ENCODE measurements around the gene TMEM132D. TPM values are rescaled to one million over a fixed set of nuclear protein-coding genes. Genes with fewer than 3 reads are reported as not detected.

The TMEM132D gene
- total and polyA plus RNA-seq, 8 donors, result 0.26 to 2.5 (median 0.88) TPM; not detected in 1

- intact Hi-C loops (cut with DNase I), result no loop called here
- H3K27ac ChIP-seq, result no peak overlapping the region
- H3K36me3 ChIP-seq, result no peaks in the 10 kb centered on the region
- no peaks in the 10 kb centered on the region for H3K27me3 ChIP-seq
- peaks cover 0 to 31% of the 10 kb centered on the region in 2 donors for H3K9me3 ChIP-seq
- TF ChIP-seq CTCF (IDR thresholded peaks at IDR 0.05), result no peak
- H3K4me3 ChIP-seq, result no peak overlapping the region
- DNase-seq, result no peak
- H3K4me1 ChIP-seq, result no peaks in the 10 kb centered on the region
- no peak for ATAC-seq
Measured at GRCh38 chr12:129335773-129336172, 568.1 kb downstream of the TMEM132D start.

- DNase-seq (no peak), ATAC-seq (peak; percentile 59)
- H3K4me3 ChIP-seq, result no peak overlapping the region
- no peaks in the 10 kb centered on the region for H3K4me1 ChIP-seq
- intact Hi-C loops (cut with DNase I), result no loop called here
- no peaks in the 10 kb centered on the region for H3K27me3 ChIP-seq
- H3K36me3 ChIP-seq, result no peaks in the 10 kb centered on the region
- no peak for TF ChIP-seq CTCF (IDR thresholded peaks at IDR 0.05)
- H3K9me3 ChIP-seq, result peaks cover 0 to 24% of the 10 kb centered on the region in 2 donors
- H3K27ac ChIP-seq, result no peak overlapping the region
Measured at GRCh38 chr12:129332286-129332685, 571.5 kb downstream of the TMEM132D start.

GRCh38 chr12:129331356-129332085 is 572.3 kb downstream of the TMEM132D start:
- intact Hi-C loops (cut with DNase I), result no loop called here
- H3K4me3 ChIP-seq, result no peak overlapping the region
- TF ChIP-seq CTCF (IDR thresholded peaks at IDR 0.05), result no peak
- ATAC-seq (peak; percentile 57), DNase-seq (no peak)
- H3K36me3 ChIP-seq, result no peaks in the 10 kb centered on the region
- H3K27ac ChIP-seq, result no peak overlapping the region
- H3K9me3 ChIP-seq, result peaks cover 0 to 21% of the 10 kb centered on the region in 2 donors
- H3K4me1 ChIP-seq, result no peaks in the 10 kb centered on the region
- no peaks in the 10 kb centered on the region for H3K27me3 ChIP-seq

- intact Hi-C loops (cut with DNase I), result no loop called here
- Histone ChIP-seq H3K9me3 (peaks cover 0 to under 1% of the 10 kb centered on the region in 2 donors), H3K36me3 (no peaks in the 10 kb centered on the region), H3K4me3 (no peak overlapping the region), H3K4me1 (no peaks in the 10 kb centered on the region), H3K27me3 (no peaks in the 10 kb centered on the region), H3K27ac (no peak overlapping the region)
- TF ChIP-seq CTCF (IDR thresholded peaks at IDR 0.05), result no peak
- DNase-seq, result no peak
- ATAC-seq, result no peak
Measured at GRCh38 chr12:129328235-129328634, 575.6 kb downstream of the TMEM132D start.

GRCh38 chr12:129325566-129325965 is 578.3 kb downstream of the TMEM132D start:
- Histone ChIP-seq H3K4me1 (no peaks in the 10 kb centered on the region), H3K27me3 (no peaks in the 10 kb centered on the region), H3K36me3 (no peaks in the 10 kb centered on the region), H3K9me3 (no peaks in the 10 kb centered on the region), H3K4me3 (no peak overlapping the region), H3K27ac (no peak overlapping the region)
- ATAC-seq (no peak), DNase-seq (no peak)
- intact Hi-C loops (cut with DNase I), result no loop called here
- no peak for TF ChIP-seq CTCF (IDR thresholded peaks at IDR 0.05)
